Upper lobe of left lung (tissue), 6 donors: ENCODE measurements around the gene HAUS3. TPM values are rescaled to one million over a fixed set of nuclear protein-coding genes. Genes with fewer than 3 reads are reported as not detected.

Experiments
- ATAC-seq, 2 donors: fragments of 200-7000 bp; cut with Tn5 transposase; one replicate each; pipeline ENCODE4 v1.9.1; 2022; ENCODE audit warnings: mild to moderate bottlenecking in 2 of 2, moderate library complexity in 2 of 2; ENCODE audit not compliant: low FRiP score in 2 of 2
- DNase-seq, 2 donors: peaks; one replicate each; pipeline ENCODE4 v3.0.0-alpha.2; 2019 to 2020
- H3K27ac ChIP-seq, 4 donors: fragments of 200-600 bp; sonication (generic); one replicate each; pipeline ENCODE4 v1.5.1; 2016 to 2019
- H3K27me3 ChIP-seq, 4 donors: fragments of 200-600 bp; sonication (generic); one replicate each; pipeline ENCODE4 v1.5.1; 2017 to 2019
- H3K36me3 ChIP-seq, 4 donors: fragments of 200-600 bp; sonication (generic); one replicate each; pipeline ENCODE4 v1.5.1; 2016 to 2019
- H3K4me1 ChIP-seq, 4 donors: fragments of 200-600 bp; sonication (generic); one replicate each; pipeline ENCODE4 v1.5.1; 2018 to 2019
- H3K4me3 ChIP-seq, 4 donors: fragments of 200-600 bp; sonication (generic); one replicate each; pipeline ENCODE4 v1.5.1; 2017 to 2019; ENCODE audit warnings: mild to moderate bottlenecking in 2 of 4, moderate library complexity in 1 of 4
- H3K9me3 ChIP-seq, 4 donors: fragments of 200-600 bp; sonication (generic); one replicate each; pipeline ENCODE4 v1.5.1; 2018 to 2019
- CTCF ChIP-seq, 6 experiments: fragments of 450-650 bp in 4 of 6; fragments of 200-600 bp in 2 of 6; sonication (generic) in 2 of 6; IDR thresholded peaks; one replicate each; pipeline ENCODE4 v1.5.1; 2016 to 2019; ENCODE audit warnings: antibody characterized with exemption in 6 of 6
- EP300 ChIP-seq, 4 donors: sonication (generic); formaldehyde crosslinking; IDR thresholded peaks; one replicate each; pipeline ENCODE4 v1.5.1; 2017; ENCODE audit warnings: antibody characterized with exemption in 4 of 4, control low read depth in 2 of 4
- POLR2A ChIP-seq, 4 donors: fragments of 450-650 bp; IDR thresholded peaks; one replicate each; pipeline ENCODE4 v1.5.1; 2016 to 2017; ENCODE audit warnings: antibody characterized with exemption in 4 of 4, mild to moderate bottlenecking in 2 of 4
- POLR2AphosphoS5 ChIP-seq, 2 donors: sonication (generic); formaldehyde crosslinking; IDR thresholded peaks; one replicate each; pipeline ENCODE4 v1.5.1; 2017; ENCODE audit warnings: antibody characterized with exemption in 2 of 2
- WGBS, 2 donors: methylation state at CpG; one replicate each; pipeline ENCODE4 v1.1.5; 2017 to 2018; 5-methylcytosine and 5-hydroxymethylcytosine counted together
- total RNA-seq, 6 donors: library from RNA; depleted of rRNA in 4 of 6; stranded (reverse); fragments of >200 nt in 4 of 6; gene quantifications; one replicate each; pipeline versions ENCODE4 v1.1.0 to v1.2.1, GENCODE V29; 2016 to 2021
- donor health status: DM: no; HTN: no; CAD: no; lungs with moderate emphysema.
- donor health status: DM: no; HTN: yes; CAD: no; lungs with severe emphysema.

Gene HAUS3
- total RNA-seq, 6 donors from 2014 or later = 8.2 to 21.0 (median 12.5) TPM

- WGBS, 2 donors = 87 to 93% methylated on average over 13 to 21 of the region's 21 CpGs
- peak in 1 of 2 donors; percentile 32 for DNase-seq
Observed at GRCh38 chr4:2274320-2275043, 32.6 kb upstream of the HAUS3 start.

GRCh38 chr4:2273657-2274319, 31.9 kb upstream of the HAUS3 start:
- TF ChIP-seq POLR2A (IDR thresholded peaks at IDR 0.05) = no peak
- TF ChIP-seq CTCF (IDR thresholded peaks at IDR 0.05) = no peak
- no peak for TF ChIP-seq POLR2AphosphoS5 (IDR thresholded peaks at IDR 0.05)
- Histone ChIP-seq H3K27ac (no peak overlapping the region), H3K9me3 (no peaks in the 10 kb centered on the region), H3K4me1 (no peaks in the 10 kb centered on the region), H3K4me3 (no peak overlapping the region), H3K27me3 (no peaks in the 10 kb centered on the region), H3K36me3 (peaks cover 0 to 15% (median 7%) of the 10 kb centered on the region in 4 donors)
- ATAC-seq (no peak), DNase-seq (peak in 1 of 2 donors; percentile 76)
- WGBS, 2 donors = 93 to 95% methylated on average over 15 to 24 of the region's 24 CpGs

More at GRCh38 chr4:2274320-2275043, 32.6 kb upstream of the HAUS3 start:
- TF ChIP-seq POLR2A (IDR thresholded peaks at IDR 0.05) = no peak
- no peak for TF ChIP-seq EP300 (IDR thresholded peaks at IDR 0.05)
- TF ChIP-seq POLR2AphosphoS5 (IDR thresholded peaks at IDR 0.05) = no peak
- no peak for TF ChIP-seq CTCF (IDR thresholded peaks at IDR 0.05)
- H3K36me3 ChIP-seq = peaks cover 0 to 15% (median 7%) of the 10 kb centered on the region in 4 donors
- H3K9me3 ChIP-seq = no peaks in the 10 kb centered on the region
- no peaks in the 10 kb centered on the region for H3K4me1 ChIP-seq
- no peak overlapping the region for H3K4me3 ChIP-seq
- no peaks in the 10 kb centered on the region for H3K27me3 ChIP-seq
- no peak for ATAC-seq
- H3K27ac ChIP-seq = no peak overlapping the region

- no peak overlapping the region for H3K4me3 ChIP-seq
- ATAC-seq (no peak), DNase-seq (no peak)
- H3K9me3 ChIP-seq = no peaks in the 10 kb centered on the region
- TF ChIP-seq POLR2A (IDR thresholded peaks at IDR 0.05) (no peak), POLR2AphosphoS5 (IDR thresholded peaks at IDR 0.05) (no peak), EP300 (IDR thresholded peaks at IDR 0.05) (no peak), CTCF (IDR thresholded peaks at IDR 0.05) (no peak)
- H3K4me1 ChIP-seq = no peaks in the 10 kb centered on the region
- no peaks in the 10 kb centered on the region for H3K27me3 ChIP-seq
- no peak overlapping the region for H3K27ac ChIP-seq
- H3K36me3 ChIP-seq = peaks cover 0 to 15% (median 7%) of the 10 kb centered on the region in 4 donors
- 75 to 84% methylated on average over 15 of the region's 15 CpGs for WGBS, 2 donors
Observed at GRCh38 chr4:2273221-2273620, 31.3 kb upstream of the HAUS3 start.

GRCh38 chr4:2272828-2273120, 30.9 kb upstream of the HAUS3 start:
- no peak for TF ChIP-seq CTCF (IDR thresholded peaks at IDR 0.05)
- TF ChIP-seq POLR2AphosphoS5 (IDR thresholded peaks at IDR 0.05) = no peak
- TF ChIP-seq EP300 (IDR thresholded peaks at IDR 0.05) = no peak
- TF ChIP-seq POLR2A (IDR thresholded peaks at IDR 0.05) = no peak

More at GRCh38 chr4:2272828-2273120, 30.9 kb upstream of the HAUS3 start:
- WGBS, 2 donors = 82 to 83% methylated on average over 2 to 6 of the region's 6 CpGs
- Histone ChIP-seq H3K36me3 (peaks cover 0 to 15% (median 7%) of the 10 kb centered on the region in 4 donors), H3K4me1 (no peaks in the 10 kb centered on the region), H3K27ac (no peak overlapping the region), H3K9me3 (no peaks in the 10 kb centered on the region), H3K27me3 (no peaks in the 10 kb centered on the region), H3K4me3 (no peak overlapping the region)
- DNase-seq = peak in 1 of 2 donors; percentile 56
- ATAC-seq = no peak
